ENCODE measurements around the gene CERS2.

Gene CERS2

GRCh38 chr1:151009674-151010345 is 35.2 kb upstream of the CERS2 start:
- Mint-ChIP-seq H3K27me3 (ENCODE audit: low read depth) (no peaks in the 10 kb centered on the region), H3K36me3 (ENCODE audit: low read depth) (peaks cover 4% of the 10 kb centered on the region), H3K27ac (peak overlapping the region; percentile 94 to 99 (median 98)), H3K4me1 (peaks cover 62% of the 10 kb centered on the region), H3K4me3 (peak overlapping the region; percentile 93 to 96 (median 96)), H3K9me3 (no peaks in the 10 kb centered on the region)
- TF ChIP-seq CTCF (IDR thresholded peaks at IDR 0.05; ENCODE audit: unreplicated experiment in 3 of 3), result no peak

DNA sequence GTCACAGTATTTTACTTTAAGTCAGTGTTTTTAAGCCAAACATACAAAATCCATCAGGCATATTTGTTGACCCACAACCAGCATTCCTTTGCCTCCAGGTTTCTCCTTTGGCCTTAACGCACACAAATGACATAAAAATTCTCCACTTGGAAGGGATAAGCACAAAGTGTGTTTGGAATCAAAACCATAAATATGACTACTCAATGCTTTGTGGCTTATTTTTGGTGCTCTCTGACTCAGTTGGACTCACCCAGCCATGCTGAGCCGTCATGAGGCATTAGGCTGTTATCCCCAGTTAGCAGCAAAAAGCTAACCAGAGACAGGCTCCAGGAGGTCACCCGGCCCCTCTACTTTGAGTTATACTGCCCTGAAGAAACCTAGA is 34.6 kb upstream of the CERS2 start:
- peaks cover 4% of the 10 kb centered on the region for H3K36me3 Mint-ChIP-seq (ENCODE audit: low read depth)
- H3K27me3 Mint-ChIP-seq (ENCODE audit: low read depth), result no peaks in the 10 kb centered on the region
- no peaks in the 10 kb centered on the region for H3K9me3 Mint-ChIP-seq
- H3K4me1 Mint-ChIP-seq, result peaks cover 62% of the 10 kb centered on the region
- no peak for TF ChIP-seq CTCF (IDR thresholded peaks at IDR 0.05; ENCODE audit: unreplicated experiment in 3 of 3)
- peak overlapping the region; percentile 93 to 96 (median 96) for H3K4me3 Mint-ChIP-seq
- H3K27ac Mint-ChIP-seq, result peak overlapping the region; percentile 94 to 99 (median 98)

- Mint-ChIP-seq H3K36me3 (ENCODE audit: low read depth) (peaks cover 4% of the 10 kb centered on the region), H3K4me3 (peak within 1 kb of the TSS; percentile 93 to 96 (median 96)), H3K27me3 (ENCODE audit: low read depth) (no peaks in the 10 kb centered on the region), H3K4me1 (peaks cover 60% of the 10 kb centered on the region), H3K27ac (peak within 1 kb of the TSS; percentile 94 to 99 (median 98)), H3K9me3 (no peaks in the 10 kb centered on the region)
- no peak for TF ChIP-seq CTCF (IDR thresholded peaks at IDR 0.05; ENCODE audit: unreplicated experiment in 3 of 3)
Observed at GRCh38 chr1:151008244-151009205, 33.9 kb upstream of the CERS2 start, which contains the start of gene PRUNE1. Gene PRUNE1 (plus strand): TSS chr1:151008449. CDS start chr1:151008633, 184 bp downstream.

GRCh38 chr1:151007853-151008243 is 33.2 kb upstream of the CERS2 start:
- H3K9me3 Mint-ChIP-seq, result no peaks in the 10 kb centered on the region
- peak overlapping the region; percentile 94 to 99 (median 98) for H3K27ac Mint-ChIP-seq
- H3K4me1 Mint-ChIP-seq, result peaks cover 57% of the 10 kb centered on the region
- H3K4me3 Mint-ChIP-seq, result peak overlapping the region; percentile 93 to 96 (median 96)
- H3K27me3 Mint-ChIP-seq (ENCODE audit: low read depth), result no peaks in the 10 kb centered on the region
- peaks cover 5% of the 10 kb centered on the region for H3K36me3 Mint-ChIP-seq (ENCODE audit: low read depth)
- no peak for TF ChIP-seq CTCF (IDR thresholded peaks at IDR 0.05; ENCODE audit: unreplicated experiment in 3 of 3)

DNA sequence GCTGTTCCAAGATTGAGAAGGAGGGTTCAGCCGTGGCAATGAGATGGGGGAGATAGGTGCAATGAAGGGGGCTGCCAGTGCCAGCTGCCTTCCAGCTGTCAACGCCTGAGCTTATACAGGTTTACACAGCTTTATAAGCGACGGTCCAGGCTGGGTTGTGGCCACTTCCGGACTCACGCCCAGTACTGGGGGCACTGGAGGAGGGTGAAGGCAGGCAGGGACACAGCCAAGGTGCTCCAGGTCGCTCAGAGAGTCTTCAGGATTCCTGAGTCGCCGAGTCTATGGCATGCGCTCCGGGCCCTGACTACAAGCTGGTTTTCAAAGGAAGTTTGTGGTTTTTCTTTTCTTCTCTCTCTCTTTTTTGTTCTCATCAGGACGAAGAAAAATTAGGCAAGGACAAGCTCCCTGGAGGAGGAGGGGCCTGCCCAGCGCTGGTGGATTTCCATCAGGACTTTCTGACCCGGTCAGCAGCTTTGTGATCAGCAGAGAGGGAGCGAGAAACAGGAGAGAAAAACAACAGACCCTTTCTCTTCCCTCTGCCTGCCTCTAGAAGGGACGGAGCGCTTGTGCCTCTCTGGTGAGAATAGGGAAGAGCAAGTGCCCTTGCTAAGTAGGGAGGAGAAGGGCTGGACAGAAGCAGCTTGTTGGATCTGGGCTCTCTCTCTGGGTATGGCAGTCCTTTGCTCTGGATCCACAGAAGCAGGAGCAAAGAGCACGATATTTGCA is 31.9 kb upstream of the CERS2 start, which contains the start of gene MINDY1:
Gene MINDY1 (minus strand): TSS at position 576 of the 726 bp plus-strand sequence. CDS start 4,285 bp downstream, outside the sequence.
- H3K27ac Mint-ChIP-seq, result peak within 1 kb of the TSS; percentile 94 to 99 (median 98)
- peaks cover 56% of the 10 kb centered on the region for H3K4me1 Mint-ChIP-seq
- H3K36me3 Mint-ChIP-seq (ENCODE audit: low read depth), result peaks cover 11% of the 10 kb centered on the region
- H3K27me3 Mint-ChIP-seq (ENCODE audit: low read depth), result no peaks in the 10 kb centered on the region
- H3K4me3 Mint-ChIP-seq, result peak within 1 kb of the TSS; percentile 93 to 96 (median 96)
- no peaks in the 10 kb centered on the region for H3K9me3 Mint-ChIP-seq
- peak; percentile 56 to 72 (median 65) for TF ChIP-seq CTCF (IDR thresholded peaks at IDR 0.05; ENCODE audit: unreplicated experiment in 3 of 3)

All from nephron (organoid).